ENCODE measurements around the gene ZAP70.
A peak's percentile ranks its signal among the peaks of the same experiment; 100 is the strongest.

Gene ZAP70

DNA sequence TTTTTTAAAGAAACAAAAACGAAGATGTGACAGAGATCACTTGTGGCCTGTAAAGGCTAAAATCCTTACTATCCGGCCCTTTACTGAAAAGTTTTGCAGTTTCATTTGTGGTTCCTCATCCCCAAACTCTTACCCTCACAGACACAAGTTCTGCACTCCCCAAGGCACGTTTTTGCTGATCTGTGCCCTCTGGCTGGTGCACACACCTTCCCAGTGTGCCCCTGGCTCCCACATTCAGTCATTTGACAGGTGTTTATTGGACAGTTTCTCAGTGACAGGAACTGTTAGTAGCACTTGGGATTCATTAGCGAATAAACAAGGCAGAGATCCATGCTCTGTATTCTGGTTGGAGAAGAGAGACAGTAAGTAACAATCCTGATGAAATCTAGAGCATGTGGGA, 22.8 kb downstream of the ZAP70 start:
- DNase-seq = no peak

DNA sequence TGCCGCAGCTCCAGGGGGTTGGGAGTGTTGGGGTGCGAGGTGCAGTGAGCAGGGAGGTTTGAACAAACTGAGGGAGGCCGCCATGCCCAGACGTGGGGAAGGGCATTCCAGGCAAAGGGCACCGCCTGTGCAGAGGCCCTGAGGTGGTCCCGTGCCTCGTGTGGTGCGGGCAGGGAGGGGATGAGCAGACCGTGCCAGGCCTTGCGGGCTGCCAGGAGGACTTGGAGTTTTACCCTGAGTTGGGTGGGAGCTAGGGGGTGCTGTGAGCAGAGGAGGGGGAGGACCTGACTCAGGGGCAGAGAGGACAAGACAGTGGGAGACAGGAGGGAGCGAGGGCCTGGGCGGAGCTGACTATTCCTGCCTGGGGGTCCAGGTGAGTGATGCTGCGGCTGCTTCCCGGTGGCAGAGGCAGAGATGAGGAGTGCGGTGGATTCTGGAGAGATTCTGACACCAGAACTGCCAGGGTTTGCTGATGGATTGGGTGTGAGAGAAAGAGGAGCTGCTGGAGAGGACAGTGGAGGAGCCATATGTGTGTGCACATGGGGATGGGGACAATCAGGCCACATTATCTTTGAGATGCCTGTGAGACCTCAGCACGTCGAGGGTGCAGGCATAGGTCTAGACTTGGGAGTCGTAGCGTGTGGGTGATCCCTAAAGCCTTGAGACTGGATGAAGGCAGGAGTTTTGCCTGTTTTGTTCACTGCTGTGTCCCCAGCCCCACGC, 23.4 kb downstream of the ZAP70 start:
- no peak for DNase-seq

DNA sequence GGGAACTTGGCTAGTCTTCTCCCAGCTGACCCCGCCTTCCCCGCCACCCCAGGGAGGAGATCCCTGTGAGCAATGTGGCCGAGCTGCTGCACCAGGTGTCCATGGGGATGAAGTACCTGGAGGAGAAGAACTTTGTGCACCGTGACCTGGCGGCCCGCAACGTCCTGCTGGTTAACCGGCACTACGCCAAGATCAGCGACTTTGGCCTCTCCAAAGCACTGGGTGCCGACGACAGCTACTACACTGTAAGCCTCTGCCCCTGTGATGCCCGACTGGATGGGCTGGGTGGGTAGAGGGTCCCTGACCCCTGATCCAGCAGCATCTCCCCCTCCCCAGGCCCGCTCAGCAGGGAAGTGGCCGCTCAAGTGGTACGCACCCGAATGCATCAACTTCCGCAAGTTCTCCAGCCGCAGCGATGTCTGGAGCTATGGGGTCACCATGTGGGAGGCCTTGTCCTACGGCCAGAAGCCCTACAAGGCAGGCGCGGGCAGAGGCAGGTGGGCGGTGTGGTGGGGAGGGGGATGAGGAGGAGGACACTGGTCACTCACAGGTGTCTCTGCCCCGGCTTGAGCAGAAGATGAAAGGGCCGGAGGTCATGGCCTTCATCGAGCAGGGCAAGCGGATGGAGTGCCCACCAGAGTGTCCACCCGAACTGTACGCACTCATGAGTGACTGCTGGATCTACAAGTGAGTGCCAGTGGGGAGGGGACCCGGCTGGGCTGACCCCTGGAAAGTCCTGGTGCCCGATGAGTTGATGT, 24.2 kb downstream of the ZAP70 start:
- DNase-seq = no peak

DNA sequence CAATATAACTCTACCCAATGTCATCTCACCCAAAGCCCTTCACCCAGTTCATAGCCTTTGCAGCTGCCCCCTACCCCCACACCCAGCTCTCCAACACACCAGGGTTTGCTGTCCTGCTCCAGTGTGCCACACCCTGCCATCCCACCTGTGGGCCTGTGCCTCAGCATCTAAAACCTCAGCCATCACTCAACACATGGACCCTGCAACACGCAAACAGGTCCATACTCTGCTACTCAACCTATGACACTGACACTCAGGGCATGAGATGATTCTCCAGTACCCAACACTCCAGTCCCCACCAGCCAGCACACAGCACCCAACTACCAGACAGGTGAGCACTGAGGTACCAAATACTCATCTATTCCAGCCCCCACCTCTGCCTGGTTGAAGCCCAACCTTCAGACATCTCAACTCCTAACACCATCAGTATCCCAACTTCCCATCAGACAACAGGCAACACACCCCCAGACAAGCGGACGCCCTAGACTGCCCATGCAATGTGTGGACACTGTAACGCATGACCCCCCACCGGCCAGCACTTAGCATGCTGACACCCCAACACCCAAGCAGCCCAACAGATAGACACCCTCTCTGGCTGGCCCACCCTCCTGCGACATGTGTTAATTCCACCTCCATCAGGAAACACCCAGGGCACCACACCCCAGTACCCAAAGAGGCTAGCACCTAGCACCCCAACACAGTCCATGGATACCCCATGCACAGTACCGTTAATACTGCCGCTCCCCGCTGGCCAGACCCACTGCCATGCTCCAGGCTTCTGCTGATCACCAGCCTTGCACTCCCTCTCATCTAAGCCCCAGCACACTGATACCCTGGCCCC, 25.0 kb downstream of the ZAP70 start:
- DNase-seq = no peak

DNA sequence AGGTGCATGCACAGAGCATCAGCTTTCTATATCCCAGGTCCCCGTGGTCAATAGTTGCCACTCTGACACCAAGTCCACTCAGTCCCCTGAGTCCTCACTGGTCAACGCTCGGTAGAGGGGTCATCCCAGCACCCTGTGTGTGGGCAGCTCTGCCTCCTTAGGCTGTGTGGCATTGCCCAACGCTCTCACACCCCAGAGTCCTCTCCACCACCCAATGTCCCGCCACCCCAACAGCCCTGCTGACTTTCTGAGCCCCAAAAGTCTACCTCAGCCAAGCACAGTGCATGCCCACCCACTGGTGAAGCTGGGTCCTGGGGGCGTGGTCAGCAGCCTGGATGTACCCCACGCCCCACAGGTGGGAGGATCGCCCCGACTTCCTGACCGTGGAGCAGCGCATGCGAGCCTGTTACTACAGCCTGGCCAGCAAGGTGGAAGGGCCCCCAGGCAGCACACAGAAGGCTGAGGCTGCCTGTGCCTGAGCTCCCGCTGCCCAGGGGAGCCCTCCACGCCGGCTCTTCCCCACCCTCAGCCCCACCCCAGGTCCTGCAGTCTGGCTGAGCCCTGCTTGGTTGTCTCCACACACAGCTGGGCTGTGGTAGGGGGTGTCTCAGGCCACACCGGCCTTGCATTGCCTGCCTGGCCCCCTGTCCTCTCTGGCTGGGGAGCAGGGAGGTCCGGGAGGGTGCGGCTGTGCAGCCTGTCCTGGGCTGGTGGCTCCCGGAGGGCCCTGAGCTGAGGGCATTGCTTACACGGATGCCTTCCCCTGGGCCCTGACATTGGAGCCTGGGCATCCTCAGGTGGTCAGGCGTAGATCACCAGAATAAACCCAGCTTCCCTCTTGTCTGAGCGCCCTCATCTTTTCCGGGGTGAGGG, 25.9 kb downstream of the ZAP70 start:
- DNase-seq = no peak

DNA sequence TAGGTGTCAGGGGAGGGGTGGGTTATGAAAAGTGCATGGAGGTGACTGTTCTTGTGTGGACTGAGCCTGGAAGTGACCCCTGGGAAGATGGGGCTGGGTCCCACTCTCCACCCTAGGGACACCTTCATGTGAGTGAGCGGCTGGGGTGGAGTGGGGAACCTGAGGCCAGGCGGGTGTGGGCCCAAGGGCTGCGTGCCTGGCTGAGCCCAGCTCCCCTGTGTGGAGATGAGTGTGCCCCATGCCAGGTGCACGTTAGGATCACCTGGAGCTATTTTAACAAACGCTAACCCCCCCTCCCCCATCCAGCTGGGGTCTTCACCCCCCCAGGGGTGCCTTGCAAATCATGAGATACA, 26.5 kb downstream of the ZAP70 start:
- DNase-seq = no peak

DNA sequence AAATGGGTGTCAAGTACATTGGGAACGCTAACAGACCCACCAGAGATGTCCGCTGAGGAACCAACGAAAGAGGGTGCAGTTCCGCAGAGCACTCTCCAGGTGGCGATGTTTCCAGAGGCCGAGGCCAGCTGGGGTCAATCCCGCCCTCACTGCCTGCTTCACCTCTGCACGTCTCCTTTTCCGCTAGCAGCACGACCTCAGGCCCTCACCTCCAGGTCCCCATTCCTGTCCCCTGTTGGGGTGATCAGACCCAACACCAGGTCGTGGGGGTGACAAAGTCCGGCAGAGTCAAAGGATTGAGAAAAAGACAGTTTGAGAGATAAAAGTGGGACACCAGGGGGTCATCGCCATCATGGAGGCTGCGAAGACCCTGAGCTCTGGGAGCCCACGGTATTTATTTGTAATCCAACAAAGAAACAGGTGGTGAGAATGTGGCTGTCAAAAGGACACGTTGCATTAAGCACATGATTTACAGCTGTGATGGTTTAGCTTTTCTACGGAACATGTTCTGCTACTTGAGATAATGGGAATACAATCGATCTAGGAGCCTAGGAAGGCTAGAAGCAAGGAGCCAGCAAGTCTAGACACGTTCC, 27.3 kb downstream of the ZAP70 start:
- peak; percentile 76 for DNase-seq

DNA sequence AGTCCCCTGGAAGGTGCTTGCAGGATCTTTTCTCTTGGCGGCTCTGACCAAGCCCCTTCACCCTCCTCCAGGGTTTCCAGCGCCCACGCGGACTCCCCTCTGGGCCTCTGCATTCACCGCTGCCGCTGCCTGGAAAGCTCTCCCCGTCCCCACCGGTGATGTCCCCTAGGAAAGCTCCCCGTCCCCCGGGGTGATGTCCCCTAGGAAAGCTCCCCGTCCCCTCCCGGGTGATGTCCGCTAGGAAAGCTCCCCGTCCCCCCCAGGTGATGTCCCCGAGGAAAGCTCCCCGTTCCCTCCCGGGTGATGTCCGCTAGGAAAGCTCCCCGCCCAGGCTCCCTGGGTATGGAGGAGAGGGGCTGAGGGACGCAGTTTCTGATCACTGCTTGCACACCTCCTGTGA, 27.9 kb downstream of the ZAP70 start:
- DNase-seq = no peak

DNA sequence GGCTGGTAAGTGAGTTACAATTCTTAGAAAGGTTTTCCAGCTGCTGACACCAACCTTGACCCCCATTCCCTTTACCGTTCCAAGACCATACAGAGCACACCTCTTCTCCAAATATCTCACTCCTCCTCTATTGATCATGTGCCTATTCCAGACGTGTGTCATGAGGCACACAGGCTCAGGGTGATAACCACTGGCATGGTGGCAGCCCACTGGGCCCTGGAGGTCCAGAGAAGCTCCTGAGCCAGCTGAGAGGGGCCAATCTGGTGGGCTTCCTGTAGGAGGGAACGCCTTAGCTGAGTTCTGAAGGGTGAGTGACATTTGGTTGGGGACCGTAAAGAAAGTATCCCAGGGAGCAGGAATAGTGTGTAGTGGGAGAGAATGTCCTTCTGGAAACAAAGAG, 28.3 kb downstream of the ZAP70 start:
- DNase-seq = no peak

DNA sequence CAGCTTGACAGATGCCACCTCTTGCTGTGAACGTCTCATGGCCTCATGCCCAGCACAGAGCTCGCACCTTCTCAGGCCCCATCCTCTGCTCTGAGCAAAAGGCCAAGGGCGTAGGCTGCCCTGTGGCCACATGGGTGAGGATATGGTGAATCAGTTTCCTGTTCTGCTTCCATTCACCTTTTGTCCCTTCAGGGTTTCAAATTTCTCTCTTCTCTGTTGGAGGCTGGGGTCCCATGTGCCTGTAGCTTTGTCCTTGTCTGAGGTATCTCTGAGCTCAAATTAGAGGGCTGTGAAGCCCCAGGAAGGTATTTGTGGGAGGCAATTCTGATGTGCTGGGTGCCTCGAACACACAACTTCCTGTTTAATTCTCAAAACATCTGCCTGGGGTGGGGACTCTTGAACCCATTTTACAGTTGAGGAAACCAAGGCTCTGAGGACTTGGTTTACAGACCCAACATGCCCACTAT, 29.0 kb downstream of the ZAP70 start:
- DNase-seq = peak; percentile 67

DNA sequence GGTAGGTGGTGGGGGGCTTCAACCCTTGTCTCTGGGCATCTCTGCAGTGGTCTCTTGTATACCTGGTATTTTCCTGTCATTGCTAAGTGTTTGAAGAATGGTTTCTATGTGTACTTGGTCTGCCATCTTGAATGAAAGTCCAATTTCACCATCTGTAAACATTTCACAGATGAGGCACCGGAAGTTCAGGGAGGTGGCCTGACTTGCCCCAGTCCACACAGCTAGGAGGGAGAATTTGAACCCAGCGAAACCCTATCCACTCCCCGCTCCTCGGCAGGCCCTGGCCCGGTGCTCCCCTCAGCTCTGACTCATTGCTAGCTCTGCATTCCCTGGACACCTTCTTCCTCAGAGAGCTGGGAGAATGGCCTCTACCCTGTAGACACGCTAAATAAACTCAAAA, 30.5 kb downstream of the ZAP70 start:
- DNase-seq = no peak

DNA sequence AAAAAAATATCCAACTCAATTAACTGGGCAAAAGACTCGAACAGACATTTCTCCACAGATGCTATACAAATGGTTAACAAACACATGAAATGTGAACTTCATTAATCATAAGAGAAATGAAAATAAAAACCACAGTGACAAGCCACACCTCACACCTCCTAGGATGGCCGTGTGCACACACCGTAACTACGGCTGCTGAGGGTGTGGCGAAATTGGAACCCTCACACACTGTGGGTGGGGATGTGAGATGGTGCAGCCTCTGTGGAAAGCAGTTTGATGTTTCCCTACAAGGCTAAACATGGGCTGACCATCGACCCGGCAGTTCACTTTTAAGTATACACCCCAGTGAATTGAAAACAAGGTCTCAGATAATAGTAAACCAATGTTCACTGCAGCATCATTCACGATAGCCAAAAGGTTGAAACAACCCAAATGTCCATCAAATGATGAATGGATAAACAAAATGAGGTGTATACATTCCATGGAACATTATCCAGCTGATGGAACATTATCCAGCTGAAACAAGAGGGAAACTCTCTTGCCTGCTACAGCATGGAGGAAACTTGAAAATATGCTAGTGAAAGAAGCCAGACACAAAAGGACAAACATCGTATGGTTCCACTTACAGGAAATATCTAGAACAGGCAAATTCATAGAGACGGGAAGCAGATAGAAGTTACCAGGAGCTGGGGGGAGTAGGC, 32.2 kb downstream of the ZAP70 start:
- peak; percentile 74 for DNase-seq

DNA sequence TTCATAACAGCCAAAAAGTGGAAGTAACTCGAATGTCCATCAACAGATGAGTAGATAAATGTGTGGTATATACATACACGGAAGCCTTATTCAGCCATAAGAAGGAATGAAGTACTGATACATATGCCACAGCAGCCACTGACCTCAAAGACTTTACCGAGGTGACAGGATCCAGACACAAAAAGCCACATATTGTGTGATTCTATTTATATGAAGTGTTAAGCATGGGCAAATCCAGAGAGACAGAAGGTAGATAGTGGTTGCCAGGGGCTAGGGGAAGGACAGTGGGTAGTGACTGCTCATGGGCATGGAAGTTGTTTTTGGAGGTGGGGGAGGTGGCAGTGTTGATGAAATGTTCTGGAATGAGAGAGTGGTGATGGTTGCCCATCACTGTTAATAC, 33.9 kb downstream of the ZAP70 start:
- DNase-seq = no peak

DNA sequence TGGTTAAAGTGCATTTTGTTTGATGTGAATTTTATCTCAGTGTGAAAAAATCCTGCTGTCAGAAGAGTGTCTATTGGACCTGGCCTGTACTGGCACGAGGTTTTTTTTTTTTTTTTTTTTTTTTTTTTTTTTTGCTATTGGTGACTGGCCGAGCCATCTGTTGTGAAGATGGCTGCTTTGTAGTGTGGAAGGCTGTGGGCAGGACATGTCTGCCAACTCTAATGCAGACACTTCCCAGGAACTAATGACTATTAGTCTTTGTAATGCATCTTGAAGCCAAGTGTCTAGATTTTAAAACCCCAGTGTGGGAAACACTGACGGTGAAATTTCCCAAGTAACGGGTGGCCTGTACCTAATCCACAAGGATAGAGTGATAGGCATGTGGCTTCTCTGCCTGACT, 34.3 kb downstream of the ZAP70 start:
- DNase-seq = no peak

DNA sequence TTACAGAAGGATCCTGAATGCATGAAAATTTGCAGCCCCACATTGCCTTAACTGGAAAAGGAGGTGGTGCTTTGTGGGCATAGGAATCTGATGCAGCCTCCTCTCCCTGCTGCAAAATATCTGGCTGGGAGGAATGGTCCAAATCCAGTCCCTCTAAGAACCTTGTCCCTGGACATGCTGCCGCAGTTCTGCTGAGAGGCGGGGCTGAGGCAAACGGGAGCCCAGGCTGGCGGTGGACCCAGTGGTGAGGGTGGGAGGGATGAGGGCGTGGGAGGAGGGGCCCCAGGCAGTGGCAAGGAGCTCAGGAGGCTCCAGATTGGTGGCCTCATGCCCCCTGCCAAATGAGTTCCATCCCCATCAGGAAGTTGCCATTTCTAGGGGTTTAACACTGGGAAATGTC, 36.2 kb downstream of the ZAP70 start:
- no peak for DNase-seq

DNA sequence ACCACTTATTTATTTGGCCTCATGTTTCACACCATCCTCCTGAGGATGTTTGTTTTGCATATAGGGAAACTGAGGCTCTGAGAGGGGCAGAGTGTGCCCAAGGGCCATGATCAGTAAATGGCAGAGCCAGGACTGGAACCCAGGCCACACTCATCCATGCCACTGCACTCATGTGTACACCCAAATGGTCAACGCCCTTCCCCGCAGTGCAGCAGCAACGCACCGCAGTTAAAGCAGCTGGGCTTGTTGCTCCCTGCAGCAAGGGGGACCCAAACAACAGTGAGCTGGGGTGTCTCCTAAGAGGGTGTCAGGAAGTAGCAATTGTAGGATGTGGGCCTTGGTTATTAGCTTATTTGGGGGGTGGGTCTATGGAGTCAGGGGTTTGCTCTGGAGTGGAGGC, 36.6 kb downstream of the ZAP70 start:
- no peak for DNase-seq

DNA sequence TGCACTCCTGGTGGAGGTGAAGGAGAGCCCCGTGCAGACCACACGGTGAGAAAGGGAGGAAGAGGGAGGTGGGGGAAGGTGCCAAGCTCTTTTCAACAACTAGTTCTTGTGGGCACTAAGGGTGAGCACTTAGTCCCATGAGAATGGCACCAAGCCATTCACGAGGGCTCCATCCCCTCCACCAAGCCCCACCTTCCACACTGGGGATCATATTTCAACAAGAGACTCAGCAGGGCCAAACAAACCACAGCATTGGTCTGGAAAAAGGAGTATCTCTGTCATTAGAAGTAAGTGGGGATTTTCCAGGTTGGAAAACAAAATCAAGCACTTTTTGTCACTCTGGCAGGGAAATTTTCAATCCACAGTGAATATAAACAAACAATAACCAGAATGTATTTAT, 38.4 kb downstream of the ZAP70 start:
- no peak for DNase-seq

DNA sequence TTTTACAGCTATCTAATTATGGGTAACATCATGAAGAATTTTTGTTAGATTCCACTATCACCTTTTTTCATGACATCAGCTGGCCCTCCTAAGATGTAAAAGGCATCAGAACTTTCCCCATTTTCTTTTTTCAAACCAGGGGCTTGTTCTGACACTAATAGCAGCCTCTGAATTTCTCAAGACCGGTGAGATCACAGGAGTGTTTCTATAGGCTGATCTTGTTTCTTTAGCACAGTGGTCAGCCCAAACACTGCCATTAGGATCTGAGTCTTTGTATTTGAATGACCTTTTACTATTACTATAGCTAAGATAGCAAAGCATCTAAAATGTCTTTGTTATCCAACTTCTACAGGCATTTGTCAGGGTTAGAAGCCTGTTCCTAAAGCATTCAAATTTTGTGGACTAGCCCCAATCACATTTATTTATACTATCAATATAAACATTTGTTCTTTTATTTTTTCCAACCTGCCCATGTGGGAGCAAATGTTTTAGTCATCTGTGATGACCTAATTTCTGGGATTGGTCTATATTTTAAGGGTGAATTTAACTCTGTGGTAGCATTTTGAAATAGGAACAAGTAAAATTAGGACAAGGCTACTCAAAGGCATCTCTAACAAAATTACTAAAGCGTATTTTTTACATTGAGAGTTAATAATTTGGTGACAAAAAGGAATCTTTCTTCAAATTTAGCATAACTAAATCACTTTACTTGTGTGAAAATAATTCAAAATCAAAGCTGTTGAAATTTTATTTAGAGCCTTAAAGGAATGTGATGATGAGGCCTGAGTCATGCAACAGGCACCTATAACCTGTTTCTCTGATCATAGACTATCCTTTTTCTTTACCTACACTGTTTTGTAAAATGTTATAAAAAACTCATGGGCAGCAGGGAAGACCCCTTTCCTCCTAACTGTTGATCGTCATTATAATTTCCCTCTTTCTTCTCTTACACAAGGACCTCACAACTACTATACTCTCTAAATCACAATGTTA, 39.3 kb downstream of the ZAP70 start:
- no peak for DNase-seq

DNA sequence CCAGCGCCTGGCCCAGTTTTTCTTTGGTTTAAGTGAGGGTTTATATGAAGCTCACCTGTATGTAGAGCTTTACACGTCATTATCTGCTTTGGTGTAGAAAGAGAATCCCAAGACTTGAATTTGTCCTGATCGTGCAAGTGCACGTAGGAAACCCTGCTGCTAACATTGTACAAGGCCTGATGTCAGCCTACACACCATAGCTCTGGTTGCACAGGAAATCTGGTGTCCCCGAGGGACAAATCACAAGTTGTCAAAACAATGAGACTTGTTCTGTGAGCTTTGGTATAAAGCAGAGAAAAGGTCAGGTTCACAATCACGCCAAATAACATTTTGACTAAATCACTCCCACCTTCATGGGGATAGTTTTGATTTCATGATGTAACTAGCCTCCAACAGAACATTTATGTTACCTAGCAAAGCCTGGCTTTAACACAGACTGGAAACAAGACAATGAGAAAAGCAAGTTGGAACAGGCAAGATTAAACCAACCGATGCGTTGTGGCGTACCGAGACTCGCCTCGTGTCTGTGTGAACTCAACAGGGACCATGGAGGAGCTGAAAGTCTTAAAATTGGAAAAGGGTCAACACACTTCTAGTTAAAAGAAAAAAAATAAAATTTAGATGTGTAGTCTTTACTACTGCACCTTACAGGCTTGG, 41.4 kb downstream of the ZAP70 start:
- no peak for DNase-seq

DNA sequence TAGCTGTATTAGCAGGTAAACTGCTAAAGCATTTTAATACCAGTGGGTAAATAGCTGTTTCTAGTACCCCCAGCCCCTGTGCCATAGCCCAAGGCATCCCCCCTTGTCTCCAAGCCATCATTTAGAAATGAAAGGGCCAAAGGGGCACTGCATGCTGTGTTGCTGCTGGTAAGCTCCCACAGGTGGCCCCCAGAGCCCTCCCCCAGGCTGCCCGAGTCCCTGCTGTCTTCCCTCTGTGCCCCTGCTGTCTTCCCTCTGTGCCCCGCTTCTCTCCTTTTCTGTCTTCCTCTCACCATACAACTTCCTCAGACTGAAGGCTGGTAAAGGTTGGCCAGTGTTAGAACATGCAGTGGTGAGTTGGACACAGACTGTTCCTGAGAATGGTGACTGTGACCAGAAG, 42.1 kb downstream of the ZAP70 start:
- DNase-seq = no peak

Measured in stimulated activated CD8-positive, alpha-beta memory T cell treated with anti-CD3 and anti-CD28 coated beads, Interleukin-4, amount 100 ng/mL, for 48 hours (primary cell).